ENCODE data around the gene SLX9. TPM values are rescaled to one million over a fixed set of nuclear protein-coding genes. Genes with fewer than 3 reads are reported as not detected.

Gene SLX9
- total RNA-seq, 1 experiment from 2014 or later, result 74.3 TPM

- Histone ChIP-seq H3K79me2 (ENCODE audit: insufficient read depth, low read length) (no peaks in the 10 kb centered on the region), H2AFZ (ENCODE audit: low read length) (no peak overlapping the region), H3K18ac (ENCODE audit: insufficient read length, low read depth, low read length) (no peak overlapping the region), H2AK5ac (ENCODE audit: insufficient read length, low read length) (no peak overlapping the region), H3K9me3 (ENCODE audit: control insufficient read depth, low read depth, low read length) (no peaks in the 10 kb centered on the region), H3K4me1 (ENCODE audit: insufficient read depth, low read length) (no peaks in the 10 kb centered on the region; the same call in 1 of the 2 replicates), H3T11ph (ENCODE audit: low read length) (no peak overlapping the region), H3K79me1 (ENCODE audit: insufficient read depth, low read depth, low read length, poor library complexity, severe bottlenecking) (no peaks in the 10 kb centered on the region), H4K91ac (ENCODE audit: insufficient read length, low read depth, low read length) (no peak overlapping the region), H4K5ac (ENCODE audit: insufficient read length, low read depth, low read length) (no peak overlapping the region), H3K27me3 (ENCODE audit: insufficient read depth, low read length) (no peaks in the 10 kb centered on the region; the same call in 1 of the 2 replicates), H3K23me2 (ENCODE audit: insufficient read length, low read depth, low read length, poor library complexity, severe bottlenecking) (no peaks in the 10 kb centered on the region), H2BK120ac (ENCODE audit: low read depth, low read length, poor library complexity, severe bottlenecking) (no peak overlapping the region), H2BK20ac (ENCODE audit: low read depth, low read length, poor library complexity, severe bottlenecking) (no peak overlapping the region), H2BK15ac (ENCODE audit: low read depth, low read length) (no peak overlapping the region), H3K14ac (ENCODE audit: insufficient read depth, low read length) (no peak overlapping the region), H3K4me2 (ENCODE audit: insufficient read depth, insufficient read length, low read length) (no peak overlapping the region), H3K4ac (ENCODE audit: low read depth, low read length) (no peak overlapping the region), H3K27ac (ENCODE audit: insufficient read length, low read depth, low read length) (no peak overlapping the region), H3K56ac (ENCODE audit: insufficient read length, low read depth, low read length) (no peak overlapping the region), H2BK5ac (ENCODE audit: insufficient read length, low read length) (no peak overlapping the region), H3K23ac (ENCODE audit: insufficient read length, low read depth, low read length) (no peak overlapping the region), H4K8ac (replicated peaks; ENCODE audit: insufficient read length, low read depth, low read length) (no peak overlapping the region), H4K20me1 (ENCODE audit: control insufficient read depth, insufficient read depth, insufficient read length) (no peaks in the 10 kb centered on the region), H3K9ac (ENCODE audit: extremely low read depth, insufficient read length, low read length) (no peak overlapping the region), H2BK12ac (ENCODE audit: insufficient read length, low read depth, low read length) (no peak overlapping the region)
- WGBS (ENCODE audit: extremely low coverage, insufficient read length, low lambda C conversion rate), result no CpG with 5 or more reads among the region's 15 CpGs
- Mint-ChIP-seq H3K27me3 (ENCODE audit: low read depth) (peaks cover 60% of the 10 kb centered on the region), H3K9me3 (peaks cover 0 to 2% of the 10 kb centered on the region in 2 experiments; a peak in 2 of 5 replicates), H3K4me1 (peaks cover 30 to 31% of the 10 kb centered on the region in 2 experiments), H3K27ac (no peak overlapping the region), H3K4me3 (no peak overlapping the region), H3K36me3 (ENCODE audit: insufficient read depth in 1 of 3, low read depth in 3 of 3) (peaks cover 0 to 4% (median 0%) of the 10 kb centered on the region in 3 experiments; a peak in 2 of 7 replicates)
- TF ChIP-seq CTCF (conservative IDR thresholded peaks at IDR 0.05), result no peak
- DNase-seq, result no peak
These were observed 76.7 kb downstream of the SLX9 start for GRCh38 chr21:45016406-45017038.
